GM21825 (cell line): Measurements from ENCODE around the gene PPARD.
"Not testable (repeated sequence)": the region's sequence is repeated elsewhere in the genome, so short reads cannot be mapped to it uniquely, and the experiment has no call there.

Experiments
- ATAC-seq: cut with Tn5 transposase; IDR thresholded peaks from one replicate; pipeline ENCODE4 v1.9.1; 2021; ENCODE audit warnings: mild to moderate bottlenecking, moderate library complexity; ENCODE audit not compliant: unreplicated experiment

The PPARD gene

DNA sequence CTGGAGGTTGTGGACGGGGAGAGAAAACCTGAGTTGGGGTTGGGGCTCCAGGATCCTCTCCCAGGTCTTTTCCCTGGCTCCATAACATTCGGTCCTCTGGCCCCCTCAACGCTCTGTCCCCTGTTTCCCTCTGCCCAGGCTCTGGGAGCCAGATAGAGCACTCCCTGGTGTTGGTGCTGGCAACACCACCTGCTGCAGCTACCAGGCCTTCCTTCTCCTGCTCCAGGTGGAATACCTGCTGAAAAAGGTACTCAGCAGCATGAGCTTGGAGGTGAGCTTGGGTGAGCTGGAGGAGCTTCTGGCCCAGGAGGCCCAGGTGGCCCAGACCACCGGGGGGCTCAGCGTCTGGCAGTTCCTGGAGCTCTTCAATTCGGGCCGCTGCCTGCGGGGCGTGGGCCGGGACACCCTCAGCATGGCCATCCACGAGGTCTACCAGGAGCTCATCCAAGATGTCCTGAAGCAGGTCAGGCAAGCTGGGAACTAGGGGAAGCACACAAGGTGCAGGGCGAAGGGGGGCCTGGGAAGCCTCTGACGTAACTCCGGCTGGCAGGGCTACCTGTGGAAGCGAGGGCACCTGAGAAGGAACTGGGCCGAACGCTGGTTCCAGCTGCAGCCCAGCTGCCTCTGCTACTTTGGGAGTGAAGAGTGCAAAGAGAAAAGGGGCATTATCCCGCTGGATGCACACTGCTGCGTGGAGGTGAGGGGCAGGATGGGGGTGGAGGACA is 30.1 kb upstream of the PPARD start:
- ATAC-seq = no peak

DNA sequence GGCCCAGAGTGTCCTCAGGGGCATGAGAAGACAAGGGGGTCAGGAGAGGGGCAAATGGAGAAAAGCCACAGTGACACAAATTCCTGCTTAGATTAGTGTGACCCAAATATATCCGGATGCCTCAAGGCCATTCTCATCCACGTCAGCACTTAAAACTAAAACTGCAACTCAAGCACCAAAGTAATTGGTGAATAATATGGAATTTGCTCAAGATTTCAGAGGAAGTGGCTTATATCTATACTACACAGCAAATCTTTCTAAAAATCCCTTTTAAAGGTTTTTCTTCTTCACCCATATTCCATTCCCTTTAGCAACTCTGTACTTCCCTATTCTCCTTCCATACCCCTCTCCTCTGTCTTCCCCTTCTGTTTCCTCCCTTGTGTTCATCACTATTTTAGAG is 29.6 kb upstream of the PPARD start:
- no peak for ATAC-seq

DNA sequence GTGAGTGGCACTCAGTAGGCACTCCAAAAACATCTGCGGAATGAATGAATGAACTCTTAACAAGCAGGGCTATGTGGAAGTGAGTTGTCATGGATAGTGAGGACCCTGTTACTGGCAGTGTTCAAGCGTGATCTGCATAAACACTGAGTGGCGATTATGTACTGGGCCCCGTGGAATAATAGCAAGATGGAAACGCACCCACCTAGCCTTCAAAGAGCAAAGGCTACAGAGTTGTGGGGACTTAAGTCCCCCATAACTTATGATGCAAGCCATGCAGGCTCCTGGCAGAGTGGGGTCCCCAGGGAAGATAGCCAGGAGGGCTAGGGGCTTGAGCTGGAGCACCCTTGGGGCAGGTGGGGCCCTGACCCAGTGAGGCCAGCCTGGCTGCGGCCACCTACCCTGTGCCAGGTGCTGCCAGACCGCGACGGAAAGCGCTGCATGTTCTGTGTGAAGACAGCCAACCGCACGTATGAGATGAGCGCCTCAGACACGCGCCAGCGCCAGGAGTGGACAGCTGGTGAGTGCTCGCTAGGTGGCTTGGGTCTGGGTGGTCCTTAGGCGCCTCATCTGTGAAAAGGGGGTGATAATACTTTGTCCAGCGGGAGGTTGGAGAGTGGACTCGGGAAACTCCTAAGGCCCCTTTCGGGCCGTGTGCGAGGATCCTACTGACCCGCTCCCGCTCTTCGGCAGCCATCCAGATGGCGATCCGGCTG is 24.7 kb upstream of the PPARD start:
- no peak for ATAC-seq

DNA sequence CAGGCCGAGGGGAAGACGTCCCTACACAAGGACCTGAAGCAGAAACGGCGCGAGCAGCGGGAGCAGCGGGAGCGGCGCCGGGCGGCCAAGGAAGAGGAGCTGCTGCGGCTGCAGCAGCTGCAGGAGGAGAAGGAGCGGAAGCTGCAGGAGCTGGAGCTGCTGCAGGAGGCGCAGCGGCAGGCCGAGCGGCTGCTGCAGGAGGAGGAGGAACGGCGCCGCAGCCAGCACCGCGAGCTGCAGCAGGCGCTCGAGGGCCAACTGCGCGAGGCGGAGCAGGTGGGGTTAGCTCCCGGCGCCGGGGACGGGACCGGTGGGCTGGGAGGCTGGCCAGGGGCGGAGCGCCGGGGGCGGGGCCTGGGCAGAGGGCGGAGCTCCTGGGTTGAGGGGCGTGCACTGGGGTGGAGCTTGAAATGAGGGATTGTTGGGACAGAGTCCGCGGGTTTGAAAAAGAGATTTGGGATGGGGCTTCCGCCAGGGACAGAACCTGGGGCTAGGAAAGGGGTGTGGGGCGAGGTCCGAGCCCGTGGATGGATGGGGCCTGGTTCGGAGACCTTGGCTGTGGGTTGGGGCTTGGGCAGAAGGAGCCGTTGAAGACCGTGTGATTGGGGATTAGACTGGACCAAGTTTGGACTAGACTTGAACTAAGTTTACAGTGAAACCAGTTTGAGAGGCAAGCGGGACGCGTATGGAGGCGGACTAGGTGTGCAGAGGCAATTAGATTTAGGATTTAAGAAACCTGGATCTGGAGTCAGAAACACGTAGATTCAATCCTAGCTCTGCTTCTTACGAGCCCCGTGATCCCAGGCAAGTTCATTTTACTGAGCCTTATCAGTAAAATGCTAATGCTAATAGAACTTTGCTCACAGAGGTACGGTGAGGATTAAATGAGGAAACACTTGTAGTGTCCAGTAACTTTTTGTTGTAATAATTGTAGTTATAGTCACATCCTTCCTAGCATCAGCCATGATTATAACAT is 23.9 kb upstream of the PPARD start:
- no peak for ATAC-seq

DNA sequence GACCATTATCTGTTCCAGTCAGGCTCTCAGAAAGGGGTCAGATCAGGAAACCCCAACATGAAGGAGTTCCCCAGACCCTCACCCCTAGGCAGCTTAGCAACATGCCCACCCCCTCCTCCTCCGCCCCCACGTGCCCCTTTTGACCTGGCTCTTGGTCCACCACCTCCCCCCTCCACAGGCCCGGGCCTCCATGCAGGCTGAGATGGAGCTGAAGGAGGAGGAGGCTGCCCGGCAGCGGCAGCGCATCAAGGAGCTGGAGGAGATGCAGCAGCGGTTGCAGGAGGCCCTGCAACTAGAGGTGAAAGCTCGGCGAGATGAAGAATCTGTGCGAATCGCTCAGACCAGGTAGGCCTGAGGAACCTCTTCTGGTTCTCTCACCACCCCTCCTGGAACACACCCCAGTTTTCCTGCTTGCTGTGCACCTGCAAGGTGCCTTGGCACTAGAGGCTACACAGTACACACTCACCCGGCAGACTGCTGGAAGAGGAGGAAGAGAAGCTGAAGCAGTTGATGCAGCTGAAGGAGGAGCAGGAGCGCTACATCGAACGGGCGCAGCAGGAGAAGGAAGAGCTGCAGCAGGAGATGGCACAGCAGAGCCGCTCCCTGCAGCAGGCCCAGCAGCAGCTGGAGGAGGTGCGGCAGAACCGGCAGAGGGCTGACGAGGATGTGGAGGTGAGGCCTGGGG is 22.9 kb upstream of the PPARD start:
- ATAC-seq = no peak

DNA sequence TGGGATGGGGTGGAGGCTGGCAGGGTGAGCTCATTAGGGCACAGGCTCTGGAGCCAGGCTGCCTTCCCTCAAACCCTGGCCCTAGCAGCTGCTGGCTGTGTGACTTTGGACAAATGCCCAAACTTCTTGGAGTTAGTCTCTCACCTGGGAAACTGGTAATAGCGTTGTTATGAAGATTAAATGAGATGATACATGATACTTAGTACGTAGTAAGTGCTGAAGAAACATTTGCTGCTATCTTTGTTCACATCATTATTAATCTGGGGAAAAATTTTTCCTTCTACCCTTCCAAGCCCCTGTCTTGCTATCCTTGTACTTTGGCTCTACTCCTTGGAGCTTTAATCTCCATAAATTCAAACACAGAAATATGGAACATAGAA is 22.3 kb upstream of the PPARD start:
- no peak for ATAC-seq

DNA sequence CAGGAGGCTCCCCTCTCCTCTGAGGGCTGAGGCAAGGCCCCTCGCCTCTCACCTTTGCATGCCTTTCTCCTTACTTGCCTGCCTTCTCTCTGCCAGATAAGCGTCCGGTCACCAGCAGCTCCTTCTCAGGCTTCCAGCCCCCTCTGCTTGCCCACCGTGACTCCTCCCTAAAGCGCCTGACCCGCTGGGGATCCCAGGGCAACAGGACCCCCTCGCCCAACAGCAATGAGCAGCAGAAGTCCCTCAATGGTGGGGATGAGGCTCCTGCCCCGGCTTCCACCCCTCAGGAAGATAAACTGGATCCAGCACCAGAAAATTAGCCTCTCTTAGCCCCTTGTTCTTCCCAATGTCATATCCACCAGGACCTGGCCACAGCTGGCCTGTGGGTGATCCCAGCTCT is 21.3 kb upstream of the PPARD start:
- no peak for ATAC-seq

DNA sequence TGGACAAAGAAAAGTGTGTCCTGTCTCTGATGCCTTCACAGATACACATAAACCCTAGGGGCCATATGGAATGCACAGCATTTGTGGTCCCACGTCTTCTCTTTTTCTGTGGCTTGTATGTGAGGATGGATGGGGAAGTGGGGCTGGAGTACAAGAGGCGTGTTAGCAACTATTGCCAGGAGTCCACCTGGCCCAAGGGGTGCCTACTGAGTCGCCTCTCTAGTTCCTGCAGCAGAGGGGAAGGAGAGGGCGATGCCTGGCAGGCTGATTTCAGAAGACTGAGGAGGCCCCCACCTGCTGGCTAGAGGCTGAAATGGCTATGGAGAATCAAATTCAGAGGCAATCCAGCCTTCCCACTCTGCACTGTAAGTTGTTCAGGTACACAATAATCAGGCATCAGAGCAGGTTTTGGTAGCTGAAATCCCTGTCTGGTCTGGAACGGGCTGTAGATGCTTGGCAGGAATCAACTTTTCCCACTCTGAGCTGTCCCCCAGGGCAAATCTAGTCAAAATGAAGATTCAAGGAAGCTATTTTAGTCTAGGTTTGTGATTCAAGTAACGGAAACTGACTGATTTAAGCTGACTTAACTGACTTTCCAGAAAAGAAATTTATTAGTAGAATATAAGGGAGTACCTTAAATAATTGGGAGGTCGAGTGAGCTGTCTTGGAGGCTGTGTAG is 14.9 kb upstream of the PPARD start:
- ATAC-seq = peak; percentile 82

DNA sequence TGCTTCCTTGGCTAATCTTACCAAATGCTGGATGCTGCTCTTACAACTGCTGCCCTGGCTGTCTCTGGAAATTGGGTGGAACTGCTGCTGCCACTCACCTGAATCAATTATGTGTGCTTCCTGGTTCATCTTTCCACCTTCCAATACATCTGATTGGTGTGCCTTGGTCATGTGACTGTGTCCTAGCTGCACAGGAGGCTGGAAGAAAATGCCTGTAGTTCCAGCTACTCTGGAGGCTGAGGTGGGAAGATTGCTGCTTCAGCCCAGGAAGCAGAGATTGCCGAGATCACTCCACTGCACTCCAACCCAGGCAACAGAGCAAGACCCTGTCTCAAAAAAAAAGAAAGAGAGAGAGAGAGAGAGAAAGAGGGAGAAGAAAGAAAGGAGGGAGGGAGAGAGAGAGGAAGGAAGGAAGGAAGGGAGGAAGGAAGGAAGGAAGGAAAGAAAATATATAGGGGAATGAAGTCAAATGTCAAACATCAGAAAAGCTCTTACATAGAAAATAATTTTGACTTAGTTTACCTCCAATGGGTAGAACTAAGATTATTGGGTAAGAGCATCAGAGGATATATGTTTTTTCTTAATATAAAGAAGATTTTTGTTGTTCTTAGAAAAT is 14.1 kb upstream of the PPARD start:
- ATAC-seq = no peak

DNA sequence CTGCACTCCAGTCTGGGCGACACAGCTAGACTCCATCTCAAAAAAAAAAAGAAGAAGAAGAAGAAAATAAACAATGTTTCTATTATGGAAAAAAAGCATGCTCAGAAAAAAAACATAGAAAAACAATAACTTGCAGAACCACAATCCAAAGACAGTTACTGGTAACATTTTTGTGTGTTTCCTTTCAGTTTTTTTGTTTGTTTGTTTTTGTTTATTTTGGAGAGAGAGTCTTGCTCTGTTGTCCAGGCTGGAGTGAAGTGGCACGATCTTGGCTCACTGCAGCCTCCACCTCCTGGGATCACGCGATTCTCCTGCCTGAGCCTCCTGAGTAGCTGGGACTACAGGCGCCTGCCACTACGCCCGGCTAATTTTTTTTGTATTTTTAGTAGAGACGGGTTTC is 13.4 kb upstream of the PPARD start:
- ATAC-seq = not testable (repeated sequence)

DNA sequence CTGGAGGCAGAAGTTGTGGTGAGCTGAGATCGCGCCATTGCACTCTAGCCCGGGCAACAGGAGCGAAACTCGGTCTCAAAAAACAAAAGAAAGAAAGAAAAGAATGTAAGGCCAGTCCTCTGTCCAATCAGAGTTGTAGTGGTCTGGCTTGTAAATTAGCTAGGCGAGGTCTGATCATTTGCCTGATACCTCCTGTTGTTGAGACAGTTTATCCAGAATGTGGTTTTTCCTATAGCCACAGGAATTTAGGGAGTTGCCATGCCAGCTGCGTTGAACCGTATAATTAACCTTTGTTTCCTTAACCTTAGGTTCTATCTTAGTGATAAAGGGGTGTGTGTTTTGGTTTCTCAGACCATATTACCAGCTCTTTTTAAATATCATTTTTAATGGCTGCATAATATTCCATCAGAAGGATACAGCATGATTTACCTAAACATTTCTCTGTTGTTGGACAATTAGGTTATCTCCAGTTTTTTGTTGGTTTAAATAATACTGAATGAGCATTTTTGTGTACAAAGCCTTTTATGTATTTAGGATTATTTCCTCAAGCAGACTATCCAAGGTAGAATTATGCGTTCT is 11.7 kb upstream of the PPARD start:
- no peak for ATAC-seq

DNA sequence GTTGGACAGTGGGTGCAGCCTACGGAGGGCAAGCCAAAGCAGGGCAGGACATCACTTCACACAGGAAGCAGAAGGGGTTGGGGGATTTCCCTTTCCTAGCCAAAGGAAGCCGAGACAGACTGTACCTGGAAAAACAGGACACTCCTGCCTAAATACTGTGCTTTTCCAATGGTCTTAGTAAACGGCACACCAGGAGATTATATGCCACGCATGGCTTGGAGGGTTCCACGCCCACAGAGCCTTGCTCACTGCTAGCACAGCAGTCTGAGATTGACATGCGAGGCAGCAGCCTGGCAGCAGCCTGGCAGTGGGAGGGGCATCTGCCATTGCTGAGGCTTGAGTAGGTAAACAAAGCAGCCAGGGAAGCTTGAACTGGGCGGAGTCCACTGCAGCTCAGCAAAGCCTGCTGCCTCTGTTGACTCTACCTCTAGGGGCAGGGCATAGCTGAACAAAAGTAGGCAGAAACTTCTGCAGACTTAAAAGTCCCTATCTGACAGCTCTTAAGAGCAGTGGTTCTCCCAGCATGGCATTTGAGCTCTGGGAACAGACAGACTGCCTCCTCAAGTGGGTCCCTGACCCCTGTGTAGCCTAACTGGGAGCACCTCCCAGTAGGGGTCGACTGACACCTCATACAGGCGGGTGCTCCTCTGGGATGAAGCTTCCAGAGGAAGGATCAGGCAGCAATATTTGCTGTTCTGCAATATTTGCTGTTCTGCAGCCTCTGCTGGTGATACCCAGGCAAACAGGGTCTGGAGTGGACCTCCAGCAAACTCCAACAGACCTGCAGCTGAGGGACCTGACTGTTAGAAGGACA is 10.1 kb upstream of the PPARD start:
- not testable (repeated sequence) for ATAC-seq

DNA sequence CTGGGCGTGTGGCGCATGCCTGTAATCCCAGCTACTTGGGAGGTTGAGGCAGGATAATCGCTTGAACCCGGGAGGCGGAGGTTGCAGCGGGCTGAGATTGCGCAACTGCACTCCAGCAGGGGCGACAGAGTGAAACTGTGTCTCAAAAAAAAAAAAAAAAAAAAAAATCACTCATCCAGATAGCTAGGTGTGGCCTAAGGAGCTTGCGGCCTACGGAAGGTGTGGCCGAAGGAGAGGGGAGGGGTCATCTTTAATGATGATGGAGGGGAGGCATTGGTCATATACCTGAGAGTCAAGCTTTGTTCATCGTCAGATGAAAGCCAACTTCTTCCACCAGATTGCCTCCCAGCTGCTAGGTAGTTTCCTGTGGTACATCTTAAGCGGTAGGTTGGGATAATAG is 801 bp upstream of the PPARD start:
- ATAC-seq = no peak

DNA sequence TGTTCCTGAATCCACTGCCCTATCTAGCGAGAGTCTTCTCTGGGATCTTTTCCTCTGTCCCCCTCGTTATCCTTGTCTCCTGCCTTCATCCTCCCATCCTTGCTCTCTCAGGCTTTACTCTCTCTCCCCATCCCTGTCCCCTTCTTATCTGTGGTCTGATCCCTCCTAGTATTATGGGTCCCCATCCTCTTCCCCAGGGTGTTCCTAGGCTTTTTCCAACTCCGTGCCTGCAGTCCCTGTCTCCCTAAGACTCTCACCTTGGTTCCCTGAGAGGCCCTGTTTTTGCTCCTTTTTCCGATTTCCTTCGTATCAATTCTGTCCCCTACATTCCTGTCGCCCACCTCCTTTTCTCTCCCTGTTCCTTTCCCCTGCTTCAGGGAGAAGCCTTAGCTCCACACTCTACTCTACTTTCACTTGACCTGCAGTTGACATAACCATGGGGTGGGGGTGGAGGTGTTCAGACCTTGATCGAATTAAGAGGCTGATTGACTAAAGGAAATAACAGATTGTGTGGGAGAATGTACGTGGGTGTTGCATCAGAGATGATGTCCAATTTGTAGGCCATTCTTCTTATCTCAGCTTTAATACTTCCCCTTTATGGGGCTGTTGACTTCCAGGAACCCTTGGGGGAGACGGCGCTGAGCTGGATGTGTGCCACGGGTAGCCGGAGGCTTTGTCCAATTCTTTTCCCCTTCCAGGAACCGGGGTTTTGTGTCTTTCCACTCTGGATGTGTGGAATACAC is 905 bp downstream of the PPARD start:
- ATAC-seq = no peak

DNA sequence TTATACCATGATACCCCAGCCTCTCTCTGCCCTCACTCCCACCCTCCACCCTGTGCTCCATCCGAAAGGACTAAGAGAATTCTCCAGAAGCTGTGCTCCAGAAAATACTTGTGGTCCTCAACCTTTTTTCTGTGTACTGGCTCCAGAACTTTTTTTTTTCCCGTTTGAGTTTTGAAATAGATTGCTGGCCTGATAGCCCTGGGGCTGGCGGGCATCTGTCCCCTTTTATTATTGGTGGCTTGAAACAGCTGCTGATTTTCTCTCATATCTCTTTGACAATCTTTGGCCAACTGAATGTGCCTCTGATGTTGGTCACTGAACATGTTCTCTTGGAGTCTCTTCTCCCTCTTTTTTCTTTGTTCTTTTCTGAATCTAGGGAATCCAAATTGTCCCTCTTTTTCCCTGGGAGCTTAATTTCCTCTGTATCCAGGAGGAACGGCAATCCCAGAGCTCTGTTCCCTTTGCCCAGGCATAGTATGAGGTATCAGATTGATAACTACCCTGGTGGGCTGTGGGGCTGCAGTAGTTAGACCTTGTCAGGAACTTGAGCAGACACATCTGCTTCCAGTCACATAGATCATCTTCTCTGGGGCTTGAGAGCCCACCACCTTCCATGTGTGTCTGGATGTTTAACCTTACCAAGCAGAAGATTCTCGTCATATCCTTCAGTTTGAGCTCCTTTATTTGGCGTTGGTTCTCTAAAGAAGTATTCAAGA is 1.6 kb downstream of the PPARD start:
- ATAC-seq = no peak

DNA sequence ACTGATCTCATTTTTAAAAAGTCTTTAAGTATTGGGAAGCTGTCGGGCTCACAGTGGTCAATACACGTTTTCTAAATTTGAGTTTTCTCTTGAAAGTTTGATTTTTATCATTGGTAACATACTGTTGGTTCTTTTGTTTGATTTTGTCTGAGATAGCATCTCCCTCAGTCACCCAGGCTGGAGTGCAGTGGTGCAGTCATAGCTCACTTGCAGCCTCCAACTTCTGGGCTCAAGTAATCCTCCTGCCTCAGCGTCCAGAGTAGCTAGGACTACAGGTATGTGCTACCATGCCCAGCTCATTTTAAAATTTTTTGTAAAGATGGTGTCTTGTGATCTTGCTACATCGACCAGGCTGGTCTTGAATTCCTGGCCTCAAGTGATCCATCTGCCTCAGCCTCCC is 9.1 kb downstream of the PPARD start:
- no peak for ATAC-seq

DNA sequence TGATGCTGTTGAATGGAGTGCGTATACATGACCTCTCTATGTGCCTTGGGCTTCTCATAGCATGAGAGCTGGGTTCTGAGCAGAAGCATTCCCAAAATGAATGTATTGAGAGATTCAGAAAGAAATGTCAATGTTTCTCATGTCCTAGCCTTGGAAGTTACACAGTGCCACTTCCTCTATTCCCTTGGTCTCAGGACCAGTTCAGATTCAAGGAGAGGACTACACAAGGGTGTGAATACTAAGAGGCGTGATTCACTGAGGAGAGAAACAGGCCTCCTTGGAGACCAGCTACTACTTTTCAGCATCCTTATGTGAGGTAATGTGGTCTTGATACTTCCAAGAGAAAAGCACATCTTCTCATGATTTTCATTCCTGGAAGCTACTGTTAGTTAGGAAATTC is 10.4 kb downstream of the PPARD start:
- no peak for ATAC-seq
